GM12873 (cell line): ENCODE data around the gene CRTC3.

Experiments
- CTCF ChIP-seq: IDR thresholded peaks from 2 replicates; pipeline ENCODE4 v1.5.1; 2012; ENCODE audit warnings: low read depth, mild to moderate bottlenecking, moderate library complexity, low read length, control low read depth; ENCODE audit not compliant: insufficient read depth; ENCODE audit errors: missing control alignments

Gene CRTC3

GRCh38 chr15:90523373-90523772 lies 6.3 kb upstream of the CRTC3 start:
- TF ChIP-seq CTCF = no peak

- TF ChIP-seq CTCF = no peak
Observed at GRCh38 chr15:90529011-90529370, 732 bp upstream of the CRTC3 start.

- TF ChIP-seq CTCF = no peak
Observed at GRCh38 chr15:90530250-90531051, 728 bp downstream of the CRTC3 start.

GRCh38 chr15:90531147-90531546 lies 1.4 kb downstream of the CRTC3 start:
- TF ChIP-seq CTCF = no peak

GRCh38 chr15:90535254-90535653 lies 5.5 kb downstream of the CRTC3 start:
- TF ChIP-seq CTCF = no peak

- TF ChIP-seq CTCF = no peak
Observed at GRCh38 chr15:90539789-90540188, 10.1 kb downstream of the CRTC3 start.

- no peak for TF ChIP-seq CTCF
Observed at GRCh38 chr15:90540768-90541167, 11.0 kb downstream of the CRTC3 start.

GRCh38 chr15:90545095-90545494 lies 15.4 kb downstream of the CRTC3 start:
- peak; percentile 13 for TF ChIP-seq CTCF
